Fibroblast of the aortic adventitia (primary cell): ENCODE measurements around the gene KEAP1. TPM values are rescaled to one million over a fixed set of nuclear protein-coding genes. Genes with fewer than 3 reads are reported as not detected.
"Not testable (repeated sequence)": the region's sequence is repeated elsewhere in the genome, so short reads cannot be mapped to it uniquely, and the experiment has no call there.

Experiments
- DNase-seq: peaks from one replicate; pipeline ENCODE4 v3.0.0-alpha.2; 2010; ENCODE audit warnings: low read depth
- H3K4me3 ChIP-seq: 2 replicates; pipeline ENCODE4 v1.5.1; 2011; ENCODE audit warnings: low read depth, mild to moderate bottlenecking, control low read depth, low read length, moderate library complexity
- total RNA-seq: library from RNA; depleted of rRNA; stranded (reverse); fragments of >200 nt; gene quantifications from 2 replicates; pipeline ENCODE4 v1.2.3, GENCODE V29; 2012; ENCODE audit warnings: low replicate concordance
- TF ChIP-seq, protein P1 (sequence below): IDR thresholded peaks from 2 replicates; pipeline ENCODE4 v1.5.1; 2011; ENCODE audit warnings: mild to moderate bottlenecking, low read length, control low read depth, inconsistent platforms; ENCODE audit not compliant: insufficient read depth

The KEAP1 gene
- total RNA-seq, 1 donor: 62.5 TPM

DNA sequence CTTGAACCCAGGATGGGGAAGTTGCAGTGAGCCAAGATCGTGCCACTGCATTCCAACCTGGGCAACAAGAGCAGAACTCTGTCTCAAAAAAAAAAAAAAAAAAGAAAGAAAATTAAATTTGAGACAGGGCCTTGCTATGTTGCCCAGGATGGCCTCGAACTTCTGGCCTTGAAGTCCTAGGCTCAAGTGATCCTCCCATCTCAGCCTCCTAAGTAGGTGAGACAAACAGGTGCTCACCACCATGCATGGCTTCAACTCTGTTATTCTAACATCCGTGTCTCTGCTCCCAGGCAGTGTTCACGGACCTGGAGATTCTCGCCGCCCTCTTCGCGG lies 42.5 kb downstream of the KEAP1 start:
- DNase-seq: no peak
- H3K4me3 ChIP-seq: no peak overlapping the region
- TF ChIP-seq, protein P1, sequence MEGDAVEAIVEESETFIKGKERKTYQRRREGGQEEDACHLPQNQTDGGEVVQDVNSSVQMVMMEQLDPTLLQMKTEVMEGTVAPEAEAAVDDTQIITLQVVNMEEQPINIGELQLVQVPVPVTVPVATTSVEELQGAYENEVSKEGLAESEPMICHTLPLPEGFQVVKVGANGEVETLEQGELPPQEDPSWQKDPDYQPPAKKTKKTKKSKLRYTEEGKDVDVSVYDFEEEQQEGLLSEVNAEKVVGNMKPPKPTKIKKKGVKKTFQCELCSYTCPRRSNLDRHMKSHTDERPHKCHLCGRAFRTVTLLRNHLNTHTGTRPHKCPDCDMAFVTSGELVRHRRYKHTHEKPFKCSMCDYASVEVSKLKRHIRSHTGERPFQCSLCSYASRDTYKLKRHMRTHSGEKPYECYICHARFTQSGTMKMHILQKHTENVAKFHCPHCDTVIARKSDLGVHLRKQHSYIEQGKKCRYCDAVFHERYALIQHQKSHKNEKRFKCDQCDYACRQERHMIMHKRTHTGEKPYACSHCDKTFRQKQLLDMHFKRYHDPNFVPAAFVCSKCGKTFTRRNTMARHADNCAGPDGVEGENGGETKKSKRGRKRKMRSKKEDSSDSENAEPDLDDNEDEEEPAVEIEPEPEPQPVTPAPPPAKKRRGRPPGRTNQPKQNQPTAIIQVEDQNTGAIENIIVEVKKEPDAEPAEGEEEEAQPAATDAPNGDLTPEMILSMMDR: no peak

DNA sequence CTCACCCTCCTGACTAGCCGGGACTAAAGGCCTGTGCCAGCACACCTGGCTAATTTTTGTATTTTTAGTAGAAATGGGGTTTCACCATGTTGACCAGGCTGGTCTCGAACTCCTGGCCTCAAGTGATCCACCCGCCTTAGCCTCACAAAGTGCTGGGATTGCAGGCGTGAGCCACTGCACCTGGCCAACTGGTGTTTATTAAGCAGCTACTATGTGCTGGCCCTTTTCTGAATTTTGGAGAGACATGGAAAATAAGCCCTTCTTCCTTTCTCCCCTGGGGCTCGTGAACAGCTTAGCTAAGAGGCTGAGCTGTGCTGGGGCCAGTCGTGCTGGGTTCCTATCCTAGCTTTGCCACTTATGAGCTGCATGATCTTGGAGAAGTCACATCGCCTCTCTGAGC lies 44.4 kb downstream of the KEAP1 start:
- not testable (repeated sequence) for DNase-seq, H3K4me3 ChIP-seq

DNA sequence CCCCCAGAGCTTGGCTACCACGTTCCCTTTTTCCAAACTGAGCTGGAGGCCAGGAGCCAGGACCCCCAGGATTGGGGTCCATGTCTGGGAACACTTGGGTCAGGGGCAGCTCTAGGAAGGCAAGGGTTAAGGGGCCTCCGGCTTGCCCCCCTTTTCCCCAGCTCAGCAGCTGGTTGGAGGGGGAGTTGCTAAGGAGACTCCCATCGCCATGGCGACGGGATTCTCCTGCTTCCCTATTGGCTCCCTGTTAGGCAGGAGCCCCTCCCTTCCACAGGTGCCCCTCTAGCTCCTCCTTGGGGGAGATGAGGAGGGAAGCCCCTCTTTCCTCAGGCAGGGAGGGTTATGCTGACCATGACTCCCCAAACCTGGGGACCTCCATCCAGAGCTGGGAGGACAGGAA lies 48.9 kb downstream of the KEAP1 start:
- TF ChIP-seq, protein P1: no peak
- H3K4me3 ChIP-seq: no peak overlapping the region
- DNase-seq: no peak

DNA sequence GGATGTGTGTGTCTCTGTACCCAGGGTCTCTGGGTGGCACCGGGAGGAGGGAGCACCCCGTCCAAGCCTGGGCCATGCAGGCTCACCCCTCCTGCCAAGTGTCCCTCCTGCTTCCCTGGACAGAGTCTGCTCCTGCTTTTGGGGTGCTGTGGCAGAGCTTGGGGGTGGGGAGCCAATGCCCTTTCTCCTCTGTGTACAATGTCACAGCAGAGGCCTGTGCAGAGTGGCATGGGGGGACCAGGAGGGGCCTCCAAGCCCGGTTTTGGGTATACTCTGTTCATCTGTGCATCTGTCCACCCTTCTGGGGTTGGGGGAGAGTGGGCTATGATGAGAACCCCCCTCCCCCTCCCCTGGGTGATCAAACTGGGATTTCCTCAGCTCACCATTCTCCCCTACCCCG lies 49.3 kb downstream of the KEAP1 start:
- no peak overlapping the region for H3K4me3 ChIP-seq
- no peak for DNase-seq
- TF ChIP-seq, protein P1: no peak

DNA sequence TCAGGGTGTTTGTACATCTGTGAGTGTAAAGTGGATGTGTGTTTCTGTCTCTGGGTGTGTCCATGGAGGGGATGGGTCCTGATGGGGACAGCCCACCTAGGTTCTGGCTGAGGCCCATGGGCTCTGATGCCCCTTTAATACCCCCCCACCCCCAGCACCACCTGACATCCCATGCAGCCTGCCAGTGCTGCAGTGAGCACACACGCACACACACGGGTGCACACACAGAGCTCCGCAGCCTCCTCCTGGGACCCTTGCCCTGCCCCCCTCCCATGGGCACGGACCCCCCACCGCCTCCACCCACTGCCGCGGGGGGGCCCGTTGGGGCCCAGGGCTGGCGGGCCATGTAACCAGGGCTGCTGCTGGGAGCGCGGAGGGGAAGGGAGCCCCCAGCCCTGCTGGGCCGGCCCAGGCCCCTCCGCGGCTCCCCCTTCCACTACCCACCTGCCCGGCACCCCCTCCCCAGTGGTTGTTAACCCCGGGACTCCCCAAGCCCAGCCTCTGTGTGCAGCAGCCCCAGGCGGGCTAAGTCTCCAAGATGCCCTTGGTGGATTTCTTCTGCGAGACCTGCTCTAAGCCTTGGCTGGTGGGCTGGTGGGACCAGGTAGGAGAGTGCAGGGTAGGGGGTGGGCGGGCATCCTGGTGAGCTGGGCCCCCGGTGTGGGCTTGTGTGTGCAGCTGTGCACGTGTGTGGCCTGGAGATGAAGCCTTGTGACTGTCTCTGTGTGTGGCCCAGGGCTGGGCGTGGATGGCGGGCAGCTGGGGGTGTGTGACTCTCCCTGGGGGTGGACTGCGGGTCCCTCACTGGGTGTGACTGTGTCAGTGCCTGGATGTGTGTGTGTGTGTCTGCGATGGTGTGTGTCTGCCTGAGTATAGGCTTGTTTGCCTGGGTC lies 50.2 kb downstream of the KEAP1 start:
- DNase-seq: no peak
- no peak overlapping the region for H3K4me3 ChIP-seq
- TF ChIP-seq, protein P1: no peak

DNA sequence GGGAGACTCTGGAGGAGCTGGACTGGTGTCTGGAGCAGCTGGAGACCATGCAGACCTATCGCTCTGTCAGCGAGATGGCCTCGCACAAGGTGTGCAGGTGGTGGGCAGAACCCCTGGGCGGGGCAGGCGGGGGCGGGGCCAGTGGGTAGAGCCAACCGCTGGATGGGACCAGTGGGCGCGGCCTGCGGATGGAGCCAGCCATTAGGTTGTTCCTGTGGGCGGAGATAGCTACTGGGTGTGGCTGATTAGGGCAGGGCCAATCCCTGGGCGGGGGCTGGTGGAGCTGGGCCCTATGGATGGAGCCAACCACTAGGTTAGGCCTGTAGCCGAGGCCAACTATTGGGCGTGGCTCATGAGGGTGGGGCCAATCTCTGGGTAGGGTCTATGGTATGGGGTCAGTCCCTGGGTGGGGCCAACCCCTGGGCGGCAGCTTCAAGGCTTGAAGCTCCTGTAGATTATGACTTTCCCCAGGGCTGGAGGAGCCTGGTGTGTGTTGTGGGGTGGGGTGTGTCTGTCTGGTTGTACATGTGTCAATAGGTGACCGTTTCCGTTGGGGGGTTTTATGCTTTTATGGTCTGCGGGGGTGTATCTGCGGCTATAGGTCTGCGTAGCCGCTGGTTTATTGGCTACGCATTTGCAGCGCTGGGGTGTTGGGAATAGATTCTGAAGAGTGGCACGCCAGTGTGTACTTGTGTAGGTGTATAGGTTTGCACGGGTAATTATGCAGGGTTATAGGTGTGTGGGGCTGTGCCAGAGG lies 52.1 kb downstream of the KEAP1 start:
- DNase-seq: no peak
- H3K4me3 ChIP-seq: no peak overlapping the region
- TF ChIP-seq, protein P1: no peak

DNA sequence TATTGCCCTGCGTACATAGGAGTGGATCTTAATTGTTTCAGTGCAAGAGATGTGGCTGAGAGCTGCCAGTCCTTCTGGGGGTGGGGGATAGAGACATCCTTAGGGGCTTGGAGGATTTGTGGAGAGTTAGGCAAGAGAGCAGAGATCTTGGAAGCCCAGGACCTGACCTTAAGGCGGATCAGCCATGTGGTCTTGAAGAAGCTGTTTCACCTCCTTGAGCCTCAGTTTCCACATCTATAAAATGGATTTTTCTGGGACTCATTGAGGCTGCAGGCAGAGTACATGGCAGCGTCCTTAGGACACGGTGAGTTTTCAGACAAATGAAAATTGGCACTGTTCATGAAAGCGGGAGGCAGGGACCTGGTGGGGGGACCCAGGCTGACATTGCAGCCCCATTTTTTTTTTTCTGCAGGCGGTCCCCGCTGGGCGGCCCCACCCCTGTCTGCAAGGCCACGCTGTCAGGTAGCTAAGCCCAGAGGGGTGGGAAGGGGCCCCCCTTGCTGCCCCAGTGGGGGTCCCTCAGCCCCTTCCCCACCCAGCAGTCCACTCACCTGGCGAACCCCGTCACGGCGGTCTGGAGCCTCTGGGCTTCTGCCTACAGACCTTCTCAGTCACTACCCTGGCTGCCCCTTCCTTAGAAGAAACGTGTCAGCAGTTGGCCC lies 52.8 kb downstream of the KEAP1 start:
- no peak for DNase-seq
- TF ChIP-seq, protein P1: no peak
- H3K4me3 ChIP-seq: no peak overlapping the region
